ENCODE measurements around the gene KIAA0319L.
"Not testable (repeated sequence)": the region's sequence is repeated elsewhere in the genome, so short reads cannot be mapped to it uniquely, and the experiment has no call there.

KIAA0319L gene

GRCh38 chr1:35580949-35581388 is 23.8 kb upstream of the KIAA0319L start:
- DNase-seq = no peak

- DNase-seq = peak; percentile 73 to 77
Observed at GRCh38 chr1:35577071-35577998, 20.1 kb upstream of the KIAA0319L start.

- not testable (repeated sequence) for DNase-seq
Observed at GRCh38 chr1:35576766-35577070, 19.5 kb upstream of the KIAA0319L start.

DNA sequence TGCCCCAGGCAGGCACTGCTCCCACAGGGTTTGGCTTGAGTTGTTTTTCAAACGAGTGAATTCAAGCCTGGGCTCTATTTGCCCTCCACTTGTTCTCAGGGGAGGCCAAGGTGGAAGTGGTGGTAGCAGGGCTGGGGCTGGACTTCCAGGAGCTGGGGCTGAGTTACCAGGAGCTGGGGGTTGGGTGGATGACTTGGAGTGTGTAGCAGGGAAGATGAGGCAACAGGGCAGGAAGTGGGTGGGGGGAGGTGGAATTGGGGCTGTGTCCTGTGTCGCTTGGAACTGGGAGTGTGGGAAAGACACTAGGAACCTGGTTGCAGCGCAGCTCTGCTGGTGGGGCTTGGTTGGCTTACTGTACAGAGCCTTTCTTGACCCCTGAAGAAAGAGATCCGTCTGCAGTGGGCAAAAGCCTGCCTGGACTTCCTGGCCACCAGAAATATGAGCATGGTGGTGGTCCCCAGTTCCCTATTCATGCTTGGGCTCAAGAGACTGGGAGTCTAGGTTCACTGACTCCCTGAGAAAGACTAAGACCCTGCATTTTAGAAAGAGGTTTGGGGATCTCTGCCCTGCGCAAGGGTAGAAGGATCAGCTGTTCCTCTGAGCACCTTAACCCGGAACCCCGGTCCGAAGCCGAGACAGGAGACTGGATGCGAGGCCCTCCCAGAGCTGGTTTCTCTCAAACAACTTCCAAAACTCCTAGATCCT is 19.0 kb upstream of the KIAA0319L start:
- DNase-seq = no peak

DNA sequence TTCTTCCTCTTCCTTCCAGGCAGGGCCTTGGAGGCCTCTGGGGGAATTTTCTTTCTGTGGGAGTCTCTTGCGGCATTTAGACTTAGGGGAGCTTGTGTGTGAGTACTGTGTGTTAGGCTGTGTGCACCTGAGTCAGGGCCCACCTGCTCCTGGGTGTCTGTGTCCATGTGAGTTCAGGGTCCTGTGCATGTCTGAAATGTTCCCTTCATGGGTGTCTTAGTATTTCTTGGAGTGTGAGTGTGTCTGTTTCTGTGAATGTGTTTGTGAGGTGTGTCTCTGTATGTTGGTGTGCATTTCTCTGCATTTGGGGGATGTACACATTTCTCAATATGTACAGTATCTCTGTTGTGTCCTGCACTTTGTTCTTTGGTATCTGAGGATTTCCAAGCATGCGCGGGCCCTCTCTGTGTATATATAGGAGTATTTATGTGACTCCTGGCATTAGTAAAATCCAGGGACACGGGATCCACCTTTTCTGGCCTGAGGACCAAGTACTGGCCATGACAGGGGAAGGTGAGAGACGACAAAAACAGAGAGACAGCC is 18.3 kb upstream of the KIAA0319L start:
- no peak for DNase-seq

- DNase-seq = no peak
Observed at GRCh38 chr1:35574655-35575415, 17.6 kb upstream of the KIAA0319L start.

- DNase-seq = no peak
Observed at GRCh38 chr1:35574125-35574654, 17.0 kb upstream of the KIAA0319L start.

GRCh38 chr1:35573198-35574124 is 16.3 kb upstream of the KIAA0319L start, which contains the start of gene TFAP2E:
Gene TFAP2E (plus strand): TSS chr1:35573314. CDS start chr1:35573578, 264 bp downstream.
- DNase-seq = no peak

- no peak for DNase-seq
Observed at GRCh38 chr1:35572296-35572695, 15.1 kb upstream of the KIAA0319L start.

GRCh38 chr1:35571263-35571662 is 14.1 kb upstream of the KIAA0319L start:
- no peak for DNase-seq

GRCh38 chr1:35570589-35571137 is 13.5 kb upstream of the KIAA0319L start:
- DNase-seq = no peak

- DNase-seq = no peak
Observed at GRCh38 chr1:35569936-35570335, 12.7 kb upstream of the KIAA0319L start.

DNA sequence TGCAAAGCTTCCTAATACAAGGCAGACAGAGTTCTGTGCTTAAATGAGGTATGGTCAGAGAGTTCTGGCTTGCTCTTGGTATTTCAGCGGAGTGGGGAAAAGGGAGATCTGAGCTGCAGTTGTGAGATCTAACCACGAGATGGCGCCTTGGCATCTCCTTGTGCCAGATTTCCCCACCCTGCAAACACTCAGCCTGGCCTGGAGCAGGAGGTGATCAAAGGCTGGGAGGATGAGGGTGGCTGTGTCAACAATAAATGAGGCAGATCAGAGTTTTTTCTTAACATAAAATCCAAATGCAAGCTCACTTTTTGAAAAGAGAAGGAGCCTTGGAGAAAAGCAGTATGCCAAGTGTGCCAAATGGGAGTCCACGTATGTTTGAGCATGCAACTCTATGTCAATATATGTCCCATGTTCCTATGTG is 11.8 kb upstream of the KIAA0319L start:
- peak; percentile 70 to 81 for DNase-seq

DNA sequence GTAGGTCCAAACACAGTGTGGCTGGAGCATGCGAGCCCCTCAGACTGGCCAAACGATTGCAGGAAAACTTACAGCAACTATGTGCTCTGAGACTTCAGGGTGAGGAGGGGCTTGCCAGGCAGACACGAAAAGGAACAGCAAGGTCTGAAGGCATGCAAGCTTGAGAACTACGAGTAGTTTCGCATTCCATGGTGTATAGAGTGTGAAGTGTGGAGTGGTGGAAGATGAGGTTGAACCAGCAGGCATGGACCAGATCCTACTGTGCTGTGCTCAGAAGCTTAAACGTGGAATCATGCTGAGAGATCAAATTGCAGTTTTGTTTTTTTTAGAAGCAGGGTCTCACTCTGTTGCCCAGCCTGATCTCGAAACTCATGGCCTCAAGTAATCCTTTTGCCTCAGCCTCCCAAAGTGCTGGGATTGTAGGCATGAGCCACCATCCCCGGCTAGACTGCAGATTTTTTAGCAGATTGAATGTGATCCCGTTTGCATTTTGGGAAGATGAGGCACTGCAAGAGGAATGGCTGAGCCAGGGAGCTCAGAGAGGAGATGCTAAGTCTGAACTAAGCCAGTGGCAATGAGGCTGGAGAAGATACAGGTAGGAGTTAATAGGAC is 10.8 kb upstream of the KIAA0319L start:
- DNase-seq = no peak

- DNase-seq = no peak
Observed at GRCh38 chr1:35565742-35566133, 8.5 kb upstream of the KIAA0319L start.

GRCh38 chr1:35564884-35565741 is 7.9 kb upstream of the KIAA0319L start:
- no peak for DNase-seq

- DNase-seq = peak; percentile 89 to 93
Observed at GRCh38 chr1:35564037-35564883, 7.1 kb upstream of the KIAA0319L start.

- no peak for DNase-seq
Observed at GRCh38 chr1:35563166-35563565, 6.0 kb upstream of the KIAA0319L start.

Data from activated T-cell treated with anti-CD3 and anti-CD28 coated beads, Interleukin-2, amount 50 U/mL, for 48 hours (primary cell).